WTC11 (cell line): ENCODE data around the gene CD276. TPM values are rescaled to one million over a fixed set of nuclear protein-coding genes. Genes with fewer than 3 reads are reported as not detected.

ENCODE experiments used
- ATAC-seq: fragments of 200-7000 bp; cut with Tn5 transposase; 2 replicates; pipeline ENCODE4 v1.10.0; 2021; ENCODE audit warnings: mild to moderate bottlenecking, moderate library complexity
- CTCF ChIA-PET: fragments of 300-600 bp; sonication (Branson Sonifier 250); formaldehyde crosslinking; loops from one replicate; lab custom pipeline; 2021; ENCODE audit warnings: antibody characterized with exemption; lab: Charles Lee
- POLR2A ChIA-PET: fragments of 350-600 bp; sonication (Branson Sonifier 250); formaldehyde crosslinking; loops from one replicate; lab custom pipeline; 2021; ENCODE audit warnings: antibody characterized with exemption; lab: Charles Lee
- DNase-seq: peaks from one replicate; pipeline ENCODE4 v3.0.0; 2021; ENCODE audit warnings: low spot score
- H3K27ac Mint-ChIP-seq: 2 replicates; pipeline ENCODE4 v1.8.0; 2021; ENCODE audit warnings: mixed read lengths
- H3K27me3 Mint-ChIP-seq: 2 replicates; pipeline ENCODE4 v1.8.0; 2021; ENCODE audit warnings: low read depth, mild to moderate bottlenecking, moderate library complexity, mixed read lengths
- H3K36me3 Mint-ChIP-seq: 2 replicates; pipeline ENCODE4 v1.8.0; 2021; ENCODE audit warnings: mixed read lengths
- H3K4me1 Mint-ChIP-seq: 2 replicates; pipeline ENCODE4 v1.8.0; 2022; ENCODE audit warnings: mixed read lengths
- H3K4me3 Mint-ChIP-seq: 2 replicates; pipeline ENCODE4 v1.8.0; 2021; ENCODE audit warnings: mild to moderate bottlenecking, moderate library complexity, mixed read lengths
- H3K9me3 Mint-ChIP-seq: 2 replicates; pipeline ENCODE4 v1.8.0; 2021; ENCODE audit warnings: mixed read lengths
- ATF6 ChIP-seq: sonication (generic); formaldehyde crosslinking; IDR thresholded peaks from 2 replicates; pipeline ENCODE4 v1.8.1; 2023; ENCODE audit warnings: mild to moderate bottlenecking, missing genetic modification reagents
- CREB1 ChIP-seq: sonication (generic); formaldehyde crosslinking; IDR thresholded peaks from 2 replicates; pipeline ENCODE4 v1.8.0; 2023; ENCODE audit warnings: mild to moderate bottlenecking, missing genetic modification reagents
- CTCF ChIP-seq: fragments of 200-600 bp; IDR thresholded peaks from 2 replicates; pipeline ENCODE4 v1.8.0; 2022; ENCODE audit warnings: antibody characterized with exemption
- E2F5 ChIP-seq: sonication (generic); formaldehyde crosslinking; IDR thresholded peaks from 2 replicates; pipeline ENCODE4 v1.8.1; 2022; ENCODE audit warnings: mild to moderate bottlenecking, moderate library complexity, missing genetic modification reagents
- EMX1 ChIP-seq: fragments of 250-450 bp; sonication (Bioruptor Pico); IDR thresholded peaks from 2 replicates; pipeline ENCODE4 v1.8.0; 2021; ENCODE audit warnings: mild to moderate bottlenecking
- ESRRA ChIP-seq: sonication (generic); formaldehyde crosslinking; IDR thresholded peaks from 2 replicates; pipeline ENCODE4 v1.8.1; 2022; ENCODE audit warnings: mild to moderate bottlenecking, missing genetic modification reagents, borderline replicate concordance
- IRF2 ChIP-seq: sonication (generic); formaldehyde crosslinking; IDR thresholded peaks from 2 replicates; pipeline ENCODE4 v1.8.0; 2022; ENCODE audit warnings: low read depth, missing genetic modification reagents, borderline replicate concordance
- JUN ChIP-seq: sonication (generic); formaldehyde crosslinking; IDR thresholded peaks from 2 replicates; pipeline ENCODE4 v1.8.0; 2023; ENCODE audit warnings: mild to moderate bottlenecking, missing genetic modification reagents
- MXD4 ChIP-seq: fragments of 250-450 bp; sonication (Bioruptor Pico); IDR thresholded peaks from 2 replicates; pipeline ENCODE4 v1.8.0; 2021; ENCODE audit warnings: mild to moderate bottlenecking, moderate library complexity, borderline replicate concordance
- MYBL2 ChIP-seq: sonication (generic); formaldehyde crosslinking; IDR thresholded peaks from 2 replicates; pipeline ENCODE4 v1.8.1; 2023; ENCODE audit warnings: mild to moderate bottlenecking, moderate library complexity, missing genetic modification reagents
- NFYB ChIP-seq: sonication (generic); formaldehyde crosslinking; conservative IDR thresholded peaks from 2 replicates; pipeline ENCODE4 v1.8.0; 2022; ENCODE audit warnings: low read depth, missing genetic modification reagents
- NR3C1 ChIP-seq: sonication (generic); formaldehyde crosslinking; conservative IDR thresholded peaks from 2 replicates; pipeline ENCODE4 v1.8.1; 2023; ENCODE audit warnings: low read depth, mild to moderate bottlenecking, missing genetic modification reagents
- RELA ChIP-seq: sonication (generic); formaldehyde crosslinking; IDR thresholded peaks from 2 replicates; pipeline ENCODE4 v1.8.1; 2022; ENCODE audit warnings: missing genetic modification reagents, mild to moderate bottlenecking, borderline replicate concordance
- SMAD4 ChIP-seq: sonication (generic); formaldehyde crosslinking; IDR thresholded peaks from 2 replicates; pipeline ENCODE4 v1.8.0; 2022; ENCODE audit warnings: mild to moderate bottlenecking, missing genetic modification reagents
- TP53 ChIP-seq: sonication (generic); formaldehyde crosslinking; IDR thresholded peaks from 2 replicates; pipeline ENCODE4 v1.8.1; 2023; ENCODE audit warnings: mild to moderate bottlenecking, missing genetic modification reagents
- USF1 ChIP-seq: sonication (generic); formaldehyde crosslinking; IDR thresholded peaks from 2 replicates; pipeline ENCODE4 v1.8.0; 2022; ENCODE audit warnings: mild to moderate bottlenecking, missing genetic modification reagents
- USF2 ChIP-seq: sonication (generic); formaldehyde crosslinking; IDR thresholded peaks from 2 replicates; pipeline ENCODE4 v1.8.1; 2023; ENCODE audit warnings: mild to moderate bottlenecking, missing genetic modification reagents, moderate library complexity
- ZBTB43 ChIP-seq: sonication (generic); formaldehyde crosslinking; IDR thresholded peaks from 2 replicates; pipeline ENCODE4 v1.8.1; 2023; ENCODE audit warnings: mild to moderate bottlenecking, missing genetic modification reagents
- ZNF263 ChIP-seq: sonication (generic); formaldehyde crosslinking; IDR thresholded peaks from 2 replicates; pipeline ENCODE4 v1.8.1; 2022; ENCODE audit warnings: low read depth, mild to moderate bottlenecking, moderate library complexity, missing genetic modification reagents
- ZNF423 ChIP-seq: fragments of 250-450 bp; sonication (Bioruptor Pico); IDR thresholded peaks from 2 replicates; pipeline ENCODE4 v2.1.2; 2022; ENCODE audit warnings: mild to moderate bottlenecking, moderate library complexity
- ZSCAN18 ChIP-seq: fragments of 250-450 bp; sonication (Bioruptor Pico); IDR thresholded peaks from 2 replicates; pipeline ENCODE4 v2.1.2; 2022; ENCODE audit warnings: mild to moderate bottlenecking, moderate library complexity
- total RNA-seq: library from RNA; stranded (reverse); gene quantifications from 3 replicates; pipeline ENCODE4 v1.2.3, GENCODE V29; 2021

CD276 gene
- total RNA-seq, 1 experiment from 2014 or later: 153 TPM

GRCh38 chr15:73711526-73711925 lies 27.3 kb downstream of the CD276 start:
- Mint-ChIP-seq H3K36me3 (peaks cover 49% of the 10 kb centered on the region), H3K4me3 (no peak overlapping the region)
- no peak for ATAC-seq

GRCh38 chr15:73712107-73712506 lies 27.9 kb downstream of the CD276 start:
- TF ChIP-seq ZSCAN18 (CRISPR knock-in tag): no peak
- no peak for TF ChIP-seq CTCF
- TF ChIP-seq MXD4 (CRISPR knock-in tag): no peak
- no peak for TF ChIP-seq IRF2 (CRISPR knock-in tag)
- no peak for TF ChIP-seq ZBTB43
- TF ChIP-seq SMAD4: no peak
- TF ChIP-seq ZNF263 (CRISPR knock-in tag): no peak
- no peak for TF ChIP-seq EMX1 (CRISPR knock-in tag)
- TF ChIP-seq ESRRA (CRISPR knock-in tag): no peak
- TF ChIP-seq NR3C1: no peak
- no peak for TF ChIP-seq RELA
- no peak for TF ChIP-seq CREB1 (CRISPR knock-in tag)
- TF ChIP-seq USF2 (CRISPR knock-in tag): no peak
- TF ChIP-seq USF1: no peak
- TF ChIP-seq JUN (CRISPR knock-in tag): no peak
- TF ChIP-seq TP53 (CRISPR knock-in tag): no peak
- TF ChIP-seq MYBL2 (CRISPR knock-in tag): no peak
- no peak for TF ChIP-seq ATF6
- no peak for TF ChIP-seq ZNF423 (CRISPR knock-in tag)
- TF ChIP-seq E2F5: no peak
- peaks cover 43% of the 10 kb centered on the region for H3K36me3 Mint-ChIP-seq
- ATAC-seq (peak; percentile 68), DNase-seq (peak; percentile 48)
- ChIA-PET CTCF (interaction anchor here (0.5 to 3.4 kb wide), 26 partner anchors 12 to 989 kb away, joined by 3 to 15 read pairs (median 4); partner anchors contain the start of genes INSYN1 and TBC1D21), POLR2A (no interaction called here)
- no peaks in the 10 kb centered on the region for H3K27me3 Mint-ChIP-seq
- H3K4me1 Mint-ChIP-seq: no peaks in the 10 kb centered on the region
- H3K27ac Mint-ChIP-seq: peak overlapping the region; percentile 45; the same call in 1 of the 2 replicates
- H3K4me3 Mint-ChIP-seq: no peak overlapping the region
- no peaks in the 10 kb centered on the region for H3K9me3 Mint-ChIP-seq

More at GRCh38 chr15:73711526-73711925, 27.3 kb downstream of the CD276 start:
- H3K27me3 Mint-ChIP-seq: no peaks in the 10 kb centered on the region
- no peak overlapping the region for H3K27ac Mint-ChIP-seq
- TF ChIP-seq NFYB (CRISPR knock-in tag) (no peak), RELA (no peak)
- TF ChIP-seq, all 79 proteins: peak for 0
- H3K9me3 Mint-ChIP-seq: no peaks in the 10 kb centered on the region
- POLR2A ChIA-PET: no interaction called here
- no peaks in the 10 kb centered on the region for H3K4me1 Mint-ChIP-seq
- no peak for DNase-seq
- CTCF ChIA-PET: interaction anchor here (0.5 to 3.4 kb wide), 20 partner anchors 11 to 990 kb away, joined by 3 to 15 read pairs (median 4); partner anchors contain the start of genes INSYN1 and TBC1D21
